GM18517 (cell line): ENCODE results near the gene TIMM21.
A peak's percentile ranks its signal among the peaks of the same experiment; 100 is the strongest.

ENCODE experiments used
- ATAC-seq: cut with Tn5 transposase; IDR thresholded peaks from one replicate; pipeline ENCODE4 v1.9.1; 2021; ENCODE audit warnings: mild to moderate bottlenecking, moderate library complexity; ENCODE audit not compliant: unreplicated experiment

The TIMM21 gene

GRCh38 chr18:74147779-74148542, at the start of gene TIMM21, which contains the start of gene FBXO15:
TSS of gene TIMM21 (plus strand) at chr18:74148523. CDS start at chr18:74148809, 286 bp downstream.
TSS of gene FBXO15 (minus strand) at chr18:74147834. CDS start at chr18:74147785, 49 bp downstream.
- peak; percentile 88 for ATAC-seq

- ATAC-seq, result no peak
Measured at GRCh38 chr18:74108460-74108859, 39.9 kb upstream of the TIMM21 start.

- ATAC-seq, result no peak
Measured at GRCh38 chr18:74110149-74110548, 38.2 kb upstream of the TIMM21 start.

- ATAC-seq, result no peak
Measured at GRCh38 chr18:74110976-74111375, 37.3 kb upstream of the TIMM21 start.

GRCh38 chr18:74113711-74114110, 34.6 kb upstream of the TIMM21 start:
- ATAC-seq, result no peak

GRCh38 chr18:74114116-74114515, 34.2 kb upstream of the TIMM21 start:
- no peak for ATAC-seq

GRCh38 chr18:74115046-74115445, 33.3 kb upstream of the TIMM21 start:
- no peak for ATAC-seq

GRCh38 chr18:74116633-74117554, 31.4 kb upstream of the TIMM21 start:
- no peak for ATAC-seq

- ATAC-seq, result no peak
Measured at GRCh38 chr18:74123200-74123599, 25.1 kb upstream of the TIMM21 start.

- no peak for ATAC-seq
Measured at GRCh38 chr18:74124642-74125041, 23.7 kb upstream of the TIMM21 start.

GRCh38 chr18:74126684-74127655, 21.4 kb upstream of the TIMM21 start:
- no peak for ATAC-seq

GRCh38 chr18:74128159-74128558, 20.2 kb upstream of the TIMM21 start:
- no peak for ATAC-seq

- no peak for ATAC-seq
Measured at GRCh38 chr18:74131124-74131523, 17.2 kb upstream of the TIMM21 start.

- ATAC-seq, result no peak
Measured at GRCh38 chr18:74132201-74132600, 16.1 kb upstream of the TIMM21 start.

GRCh38 chr18:74137920-74138538, 10.3 kb upstream of the TIMM21 start:
- ATAC-seq, result no peak

GRCh38 chr18:74139411-74139810, 8.9 kb upstream of the TIMM21 start:
- no peak for ATAC-seq

GRCh38 chr18:74139888-74140287, 8.4 kb upstream of the TIMM21 start:
- ATAC-seq, result peak; percentile 55

- ATAC-seq, result no peak
Measured at GRCh38 chr18:74140582-74140981, 7.7 kb upstream of the TIMM21 start.

- ATAC-seq, result no peak
Measured at GRCh38 chr18:74141667-74142066, 6.7 kb upstream of the TIMM21 start.

- no peak for ATAC-seq
Measured at GRCh38 chr18:74142252-74142651, 6.1 kb upstream of the TIMM21 start.
